Neutrophil (primary cell): ENCODE data around the gene BOC.

Source experiments
- H3K27ac ChIP-seq: fragments of 200-600 bp; sonication (generic); 2 replicates; pipeline ENCODE4 v1.5.1; 2016; ENCODE audit warnings: mild to moderate bottlenecking, moderate library complexity
- H3K27me3 ChIP-seq: fragments of 200-600 bp; sonication (generic); 2 replicates; pipeline ENCODE4 v1.6.0; 2016; ENCODE audit warnings: mild to moderate bottlenecking
- H3K36me3 ChIP-seq: fragments of 200-600 bp; sonication (generic); 2 replicates; pipeline ENCODE4 v1.5.1; 2017
- H3K4me1 ChIP-seq, 2 experiments: fragments of 200-600 bp in 1 of 2; sonication (generic) in 1 of 2; 1 replicate in 1 of 2; 2 replicates in 1 of 2; pipeline versions ENCODE4 v1.5.1 to v1.6.1; 2013 to 2016; ENCODE audit warnings: low read depth in 1 of 2, low read length in 1 of 2, mild to moderate bottlenecking in 1 of 2, moderate library complexity in 1 of 2; ENCODE audit not compliant: control insufficient read depth in 1 of 2, insufficient read depth in 1 of 2
- H3K4me3 ChIP-seq, 2 experiments: fragments of 200-600 bp in 1 of 2; sonication (generic) in 1 of 2; 1 replicate in 1 of 2; 2 replicates in 1 of 2; pipeline ENCODE4 v1.5.1; 2013 to 2016; ENCODE audit warnings: low read depth in 1 of 2, low read length in 1 of 2, mild to moderate bottlenecking in 1 of 2, moderate library complexity in 1 of 2
- H3K9me3 ChIP-seq: fragments of 200-600 bp; sonication (generic); 2 replicates; pipeline ENCODE4 v1.5.1; 2016
- TF ChIP-seq, protein P1 (sequence below): fragments of 200-600 bp; sonication (generic); IDR thresholded peaks from 2 replicates; pipeline ENCODE4 v1.5.1; 2016; ENCODE audit warnings: antibody characterized with exemption

BOC gene

DNA sequence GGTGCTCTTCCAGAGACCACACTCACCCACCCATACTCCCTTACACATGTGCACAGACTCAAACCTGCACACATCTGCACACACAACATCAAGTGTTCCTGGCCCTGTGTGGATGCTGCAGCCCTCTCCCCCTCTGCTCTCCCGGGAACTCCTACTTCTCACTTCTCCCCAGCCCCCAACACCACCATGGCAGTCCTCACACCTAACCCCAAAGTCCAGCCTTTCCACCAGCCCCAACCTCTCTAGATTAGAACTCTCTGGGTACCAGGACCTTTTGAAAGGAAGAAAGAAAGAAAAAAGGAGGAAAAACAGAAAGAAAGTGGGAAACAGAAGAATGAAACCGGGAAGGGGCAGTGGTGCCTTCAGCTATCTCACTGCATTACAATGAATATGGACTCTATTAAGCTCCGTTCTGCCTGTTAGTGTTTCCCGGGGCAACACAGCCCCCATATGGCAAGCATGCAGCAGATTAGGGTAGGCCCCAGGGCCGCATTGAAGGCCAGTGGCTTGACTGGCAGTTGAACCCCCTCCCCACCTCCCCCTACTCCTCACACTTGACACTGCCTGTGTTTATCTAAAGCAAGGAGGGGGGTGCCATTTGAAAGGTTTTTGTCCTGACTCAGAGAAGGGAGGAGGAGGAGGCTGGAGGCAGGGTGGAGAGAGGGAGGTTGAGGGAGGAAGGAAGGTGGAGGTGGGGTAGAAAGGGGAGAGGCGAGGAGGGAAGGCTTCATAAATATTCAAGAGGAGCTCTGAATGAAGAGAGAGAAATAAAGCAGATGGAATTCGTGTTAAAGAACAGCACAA is 30.1 kb downstream of the BOC start:
- H3K9me3 ChIP-seq, result no peaks in the 10 kb centered on the region
- TF ChIP-seq, protein P1, sequence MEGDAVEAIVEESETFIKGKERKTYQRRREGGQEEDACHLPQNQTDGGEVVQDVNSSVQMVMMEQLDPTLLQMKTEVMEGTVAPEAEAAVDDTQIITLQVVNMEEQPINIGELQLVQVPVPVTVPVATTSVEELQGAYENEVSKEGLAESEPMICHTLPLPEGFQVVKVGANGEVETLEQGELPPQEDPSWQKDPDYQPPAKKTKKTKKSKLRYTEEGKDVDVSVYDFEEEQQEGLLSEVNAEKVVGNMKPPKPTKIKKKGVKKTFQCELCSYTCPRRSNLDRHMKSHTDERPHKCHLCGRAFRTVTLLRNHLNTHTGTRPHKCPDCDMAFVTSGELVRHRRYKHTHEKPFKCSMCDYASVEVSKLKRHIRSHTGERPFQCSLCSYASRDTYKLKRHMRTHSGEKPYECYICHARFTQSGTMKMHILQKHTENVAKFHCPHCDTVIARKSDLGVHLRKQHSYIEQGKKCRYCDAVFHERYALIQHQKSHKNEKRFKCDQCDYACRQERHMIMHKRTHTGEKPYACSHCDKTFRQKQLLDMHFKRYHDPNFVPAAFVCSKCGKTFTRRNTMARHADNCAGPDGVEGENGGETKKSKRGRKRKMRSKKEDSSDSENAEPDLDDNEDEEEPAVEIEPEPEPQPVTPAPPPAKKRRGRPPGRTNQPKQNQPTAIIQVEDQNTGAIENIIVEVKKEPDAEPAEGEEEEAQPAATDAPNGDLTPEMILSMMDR, result no peak
- no peak overlapping the region for H3K4me3 ChIP-seq
- no peaks in the 10 kb centered on the region for H3K36me3 ChIP-seq
- peaks cover 33% of the 10 kb centered on the region for H3K27me3 ChIP-seq
- H3K4me1 ChIP-seq, result no peaks in the 10 kb centered on the region
- H3K27ac ChIP-seq, result no peak overlapping the region

DNA sequence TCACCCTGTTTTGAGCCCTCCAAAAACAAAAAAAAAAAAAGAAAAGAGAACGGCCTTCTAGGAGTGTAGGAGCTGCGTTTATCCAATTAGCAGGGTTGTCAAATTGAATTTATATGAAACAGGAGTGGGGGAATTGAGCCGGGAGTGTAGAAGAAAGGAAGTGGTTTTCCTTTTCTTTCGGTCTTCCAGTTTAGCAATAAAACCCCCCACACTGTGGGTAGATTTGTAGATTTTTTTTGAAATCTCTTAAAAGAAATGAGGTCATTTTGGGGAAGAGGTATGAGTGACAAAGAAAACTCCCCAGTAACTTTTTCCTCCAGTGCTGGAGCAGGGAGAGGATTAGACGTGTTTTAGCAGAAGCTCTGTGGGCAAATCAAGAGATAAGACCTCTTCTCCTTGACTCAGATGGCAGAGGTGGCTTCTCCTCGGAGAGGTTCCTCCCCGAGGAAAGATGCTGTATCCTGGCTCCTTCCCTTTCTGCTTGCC is 30.8 kb downstream of the BOC start:
- Histone ChIP-seq H3K27me3 (peaks cover 33% of the 10 kb centered on the region), H3K27ac (no peak overlapping the region), H3K9me3 (no peaks in the 10 kb centered on the region), H3K4me3 (no peak overlapping the region), H3K36me3 (no peaks in the 10 kb centered on the region), H3K4me1 (no peaks in the 10 kb centered on the region)
- TF ChIP-seq, protein P1, result no peak

DNA sequence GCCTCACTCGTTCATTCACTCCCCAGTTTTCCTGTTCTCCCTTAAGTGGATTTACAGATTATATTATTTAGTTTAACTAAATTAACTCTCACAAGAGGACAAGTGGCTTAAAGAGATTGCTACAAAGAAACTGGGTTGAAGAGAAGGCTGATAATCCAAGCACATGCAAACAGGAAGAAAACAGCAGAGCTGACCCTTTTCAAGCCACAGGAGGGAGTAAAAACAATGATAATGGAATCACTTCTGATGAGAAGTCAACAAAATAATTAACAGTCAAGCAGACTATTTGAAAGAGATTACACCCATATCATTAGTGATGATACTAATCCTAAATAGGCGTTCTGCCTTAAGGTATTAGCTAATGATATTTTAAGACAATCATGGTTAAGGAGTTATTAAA is 31.7 kb downstream of the BOC start:
- no peaks in the 10 kb centered on the region for H3K4me1 ChIP-seq
- H3K4me3 ChIP-seq, result no peak overlapping the region
- TF ChIP-seq, protein P1, result no peak
- H3K27ac ChIP-seq, result no peak overlapping the region
- no peaks in the 10 kb centered on the region for H3K36me3 ChIP-seq
- H3K27me3 ChIP-seq, result peaks cover 33% of the 10 kb centered on the region
- no peaks in the 10 kb centered on the region for H3K9me3 ChIP-seq

DNA sequence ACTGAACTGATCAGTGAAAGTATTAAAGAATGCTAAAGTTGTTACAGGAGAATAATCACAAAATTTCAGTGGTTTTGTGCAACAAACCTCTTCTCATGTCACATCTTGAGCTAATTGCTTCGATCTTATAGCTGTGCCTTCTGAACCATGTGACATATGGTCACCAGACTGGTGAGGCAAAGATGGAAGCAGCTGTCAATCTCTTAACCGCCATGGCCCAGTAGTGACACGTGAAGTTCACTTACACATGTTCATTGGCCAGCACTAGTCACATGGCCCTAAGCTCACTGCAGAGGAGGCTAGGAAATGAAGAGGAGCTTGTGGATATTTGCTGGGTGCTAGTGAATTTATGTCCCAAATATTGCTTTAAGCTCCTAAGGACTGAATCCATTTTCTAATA is 32.5 kb downstream of the BOC start:
- no peaks in the 10 kb centered on the region for H3K4me1 ChIP-seq
- H3K9me3 ChIP-seq, result no peaks in the 10 kb centered on the region
- no peak overlapping the region for H3K4me3 ChIP-seq
- TF ChIP-seq, protein P1, result no peak
- no peak overlapping the region for H3K27ac ChIP-seq
- H3K27me3 ChIP-seq, result peaks cover 30% of the 10 kb centered on the region
- no peaks in the 10 kb centered on the region for H3K36me3 ChIP-seq

DNA sequence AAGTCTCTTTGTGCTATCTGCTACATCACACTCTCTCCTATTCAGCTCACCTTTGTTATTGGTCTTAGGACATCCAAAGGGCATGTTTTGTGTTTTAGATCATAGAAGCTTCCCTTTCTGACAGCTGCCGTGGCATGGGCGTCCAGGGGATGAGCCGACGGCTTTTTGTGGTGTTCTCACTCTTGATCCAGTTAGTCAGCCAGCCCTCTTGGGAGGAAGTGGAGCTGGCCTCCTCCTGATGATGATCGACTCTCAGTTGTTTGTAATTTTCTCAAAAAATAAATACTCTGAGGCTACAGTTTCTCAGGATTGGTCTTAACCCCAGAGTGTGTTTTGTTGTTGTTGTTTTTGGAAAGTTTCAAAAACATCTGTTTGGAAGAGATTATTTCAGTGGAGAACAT is 34.4 kb downstream of the BOC start:
- H3K27ac ChIP-seq, result no peak overlapping the region
- no peaks in the 10 kb centered on the region for H3K36me3 ChIP-seq
- H3K4me1 ChIP-seq, result no peaks in the 10 kb centered on the region
- peaks cover 15% of the 10 kb centered on the region for H3K27me3 ChIP-seq
- TF ChIP-seq, protein P1, result no peak
- no peak overlapping the region for H3K4me3 ChIP-seq
- H3K9me3 ChIP-seq, result no peaks in the 10 kb centered on the region
